Measurements from ENCODE around the gene TFCP2L1. TPM values are rescaled to one million over a fixed set of nuclear protein-coding genes. Genes with fewer than 3 reads are reported as not detected.

TFCP2L1 gene
- total RNA-seq, 1 donor from 2014 or later = 0.02 TPM

GRCh38 chr2:121234791-121235190, 50.2 kb downstream of the TFCP2L1 start:
- peaks cover 26% of the 10 kb centered on the region for H3K27me3 Mint-ChIP-seq (ENCODE audit: low read depth)
- H3K36me3 Mint-ChIP-seq (ENCODE audit: low read depth) = no peaks in the 10 kb centered on the region
- TF ChIP-seq CTCF (IDR thresholded peaks at IDR 0.05) = no peak
- H3K4me3 Mint-ChIP-seq (ENCODE audit: unreplicated experiment) = no peak overlapping the region
- DNase-seq (ENCODE audit: low spot score) = peak; percentile 65
- no peaks in the 10 kb centered on the region for H3K9me3 Mint-ChIP-seq (ENCODE audit: low read depth)
- no peak overlapping the region for H3K27ac Mint-ChIP-seq (ENCODE audit: unreplicated experiment)
- H3K4me1 Mint-ChIP-seq (ENCODE audit: low read depth) = peaks cover 3% of the 10 kb centered on the region

GRCh38 chr2:121234144-121234543, 50.9 kb downstream of the TFCP2L1 start:
- Mint-ChIP-seq H3K9me3 (ENCODE audit: low read depth) (no peaks in the 10 kb centered on the region), H3K36me3 (ENCODE audit: low read depth) (no peaks in the 10 kb centered on the region), H3K27me3 (ENCODE audit: low read depth) (peaks cover 26% of the 10 kb centered on the region), H3K4me3 (ENCODE audit: unreplicated experiment) (no peak overlapping the region), H3K27ac (ENCODE audit: unreplicated experiment) (no peak overlapping the region), H3K4me1 (ENCODE audit: low read depth) (peaks cover 3% of the 10 kb centered on the region)
- TF ChIP-seq CTCF (IDR thresholded peaks at IDR 0.05) = no peak
- DNase-seq (ENCODE audit: low spot score) = peak; percentile 47

GRCh38 chr2:121233486-121234110, 51.4 kb downstream of the TFCP2L1 start:
- H3K9me3 Mint-ChIP-seq (ENCODE audit: low read depth) = no peaks in the 10 kb centered on the region
- no peak overlapping the region for H3K27ac Mint-ChIP-seq (ENCODE audit: unreplicated experiment)
- DNase-seq (ENCODE audit: low spot score) = peak; percentile 75
- H3K4me1 Mint-ChIP-seq (ENCODE audit: low read depth) = peaks cover 3% of the 10 kb centered on the region
- H3K27me3 Mint-ChIP-seq (ENCODE audit: low read depth) = peaks cover 27% of the 10 kb centered on the region
- no peaks in the 10 kb centered on the region for H3K36me3 Mint-ChIP-seq (ENCODE audit: low read depth)
- H3K4me3 Mint-ChIP-seq (ENCODE audit: unreplicated experiment) = no peak overlapping the region
- TF ChIP-seq CTCF (IDR thresholded peaks at IDR 0.05) = no peak

GRCh38 chr2:121232626-121233265, 52.3 kb downstream of the TFCP2L1 start:
- peaks cover 25% of the 10 kb centered on the region for H3K27me3 Mint-ChIP-seq (ENCODE audit: low read depth)
- no peak overlapping the region for H3K27ac Mint-ChIP-seq (ENCODE audit: unreplicated experiment)
- peak; percentile 49 for DNase-seq (ENCODE audit: low spot score)
- H3K4me3 Mint-ChIP-seq (ENCODE audit: unreplicated experiment) = no peak overlapping the region
- H3K9me3 Mint-ChIP-seq (ENCODE audit: low read depth) = no peaks in the 10 kb centered on the region
- TF ChIP-seq CTCF (IDR thresholded peaks at IDR 0.05) = no peak
- peaks cover 3% of the 10 kb centered on the region for H3K4me1 Mint-ChIP-seq (ENCODE audit: low read depth)
- H3K36me3 Mint-ChIP-seq (ENCODE audit: low read depth) = no peaks in the 10 kb centered on the region

- no peak overlapping the region for H3K27ac Mint-ChIP-seq (ENCODE audit: unreplicated experiment)
These were observed 53.5 kb downstream of the TFCP2L1 start for GRCh38 chr2:121231385-121232000.

More at GRCh38 chr2:121231385-121232000, 53.5 kb downstream of the TFCP2L1 start:
- no peak for TF ChIP-seq CTCF (IDR thresholded peaks at IDR 0.05)
- Mint-ChIP-seq H3K9me3 (ENCODE audit: low read depth) (no peaks in the 10 kb centered on the region), H3K27me3 (ENCODE audit: low read depth) (peaks cover 24% of the 10 kb centered on the region), H3K4me1 (ENCODE audit: low read depth) (no peaks in the 10 kb centered on the region), H3K4me3 (ENCODE audit: unreplicated experiment) (no peak overlapping the region), H3K36me3 (ENCODE audit: low read depth) (no peaks in the 10 kb centered on the region)
- peak; percentile 76 for DNase-seq (ENCODE audit: low spot score)
